Fibroblast of mammary gland (primary cell): ENCODE results near the gene CMIP.

Source experiments
- DNase-seq: peaks from one replicate; pipeline ENCODE4 v3.0.0-alpha.2; 2010; ENCODE audit warnings: low read depth
- H3K4me3 ChIP-seq: 2 replicates; pipeline ENCODE4 v1.5.1; 2011; ENCODE audit warnings: low read depth, mild to moderate bottlenecking, low read length, moderate library complexity; ENCODE audit not compliant: control insufficient read depth
- CTCF ChIP-seq: conservative IDR thresholded peaks from 2 replicates; pipeline ENCODE4 v1.5.1; 2011; ENCODE audit warnings: low read depth, low read length, inconsistent platforms; ENCODE audit not compliant: control insufficient read depth, insufficient read depth

The CMIP gene

GRCh38 chr16:81696166-81696960, 251.8 kb downstream of the CMIP start:
- H3K4me3 ChIP-seq, result no peak overlapping the region
- DNase-seq, result no peak
- TF ChIP-seq CTCF, result no peak

- peak; percentile 68 for TF ChIP-seq CTCF
- DNase-seq, result peak; percentile 54
- H3K4me3 ChIP-seq, result no peak overlapping the region
These were observed 252.5 kb downstream of the CMIP start for GRCh38 chr16:81696961-81697615.

DNA sequence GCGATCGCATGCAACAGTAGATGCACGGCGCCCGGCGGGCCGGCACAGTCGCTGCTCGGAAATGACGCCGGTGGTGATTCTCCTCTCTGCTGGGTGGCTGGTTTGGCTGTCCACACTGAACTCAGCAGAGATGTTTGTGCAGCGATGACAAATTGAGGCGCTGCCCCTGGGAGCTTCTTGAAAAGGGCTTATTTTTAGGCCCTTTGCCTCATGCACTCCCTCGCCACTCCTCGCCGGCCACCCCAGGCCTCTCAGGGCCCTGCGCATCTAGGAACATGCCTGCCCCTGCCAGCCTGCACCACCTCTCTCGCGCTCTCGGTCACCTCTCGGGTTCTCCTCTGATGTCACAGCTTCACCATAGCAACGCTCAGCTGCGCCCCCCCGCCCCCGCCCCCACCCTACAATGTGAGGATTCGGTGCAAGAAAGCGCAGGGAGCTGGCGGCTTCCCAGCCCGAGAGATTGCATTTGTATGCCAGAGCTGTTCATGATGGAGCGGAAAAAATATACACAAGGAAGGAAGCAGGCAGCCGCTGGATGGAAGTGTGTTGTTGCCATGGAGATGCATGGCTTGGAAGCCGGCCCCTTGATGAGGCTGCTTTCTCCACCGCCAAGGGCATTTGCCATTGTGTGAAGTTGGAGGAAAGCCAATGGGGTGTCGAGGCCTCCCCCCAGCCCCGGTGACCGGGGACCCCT, 253.2 kb downstream of the CMIP start:
- no peak for TF ChIP-seq CTCF
- no peak for DNase-seq
- H3K4me3 ChIP-seq, result no peak overlapping the region

GRCh38 chr16:81698310-81698641, 253.7 kb downstream of the CMIP start:
- no peak for TF ChIP-seq CTCF
- no peak for DNase-seq
- H3K4me3 ChIP-seq, result no peak overlapping the region

DNA sequence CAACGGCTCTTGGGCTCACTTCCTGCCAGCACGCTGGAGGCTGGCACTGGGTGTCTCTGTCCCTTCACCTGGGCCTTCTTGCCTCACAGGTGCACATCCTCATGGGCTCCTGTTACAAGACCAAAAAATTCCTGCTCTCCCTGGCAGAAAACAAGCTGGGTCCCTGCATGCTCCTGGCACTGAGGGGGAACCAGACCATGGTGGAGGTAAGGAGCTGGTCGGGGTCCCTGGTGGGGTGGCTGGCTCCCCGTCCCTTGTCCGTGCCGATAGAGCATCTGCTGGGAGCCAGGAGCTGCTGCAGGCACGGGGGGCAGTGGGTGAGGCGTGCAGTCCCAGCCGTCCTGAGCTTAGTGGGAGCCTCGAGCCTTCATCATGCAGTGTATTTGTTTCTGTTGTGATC, 255.0 kb downstream of the CMIP start:
- no peak for TF ChIP-seq CTCF
- no peak for DNase-seq
- no peak overlapping the region for H3K4me3 ChIP-seq

GRCh38 chr16:81700071-81700779, 255.6 kb downstream of the CMIP start:
- H3K4me3 ChIP-seq, result no peak overlapping the region
- TF ChIP-seq CTCF, result no peak
- no peak for DNase-seq
